Endothelial cell of umbilical vein (primary cell): ENCODE results near the gene PARP16. TPM values are rescaled to one million over a fixed set of nuclear protein-coding genes. Genes with fewer than 3 reads are reported as not detected.

Experiments used
- BruUV-seq: library from RNA; stranded (reverse); fragments of 400-500 nt; replicated peaks from 2 replicates; lab custom pipeline; 2021; lab: Mats Ljungman, UMichigan
- CTCF ChIA-PET: fragments of 300-600, 350-600 bp; sonication (Branson Sonifier 250); formaldehyde crosslinking; loops from one replicate; lab custom pipeline; 2021; ENCODE audit warnings: antibody characterized with exemption, inconsistent platforms; lab: Charles Lee
- POLR2A ChIA-PET: fragments of 300-600, 350-600 bp; sonication (Branson Sonifier 250); formaldehyde crosslinking; loops from one replicate; lab custom pipeline; 2021; ENCODE audit warnings: antibody characterized with exemption, inconsistent platforms; lab: Charles Lee
- DNase-seq: peaks from one replicate; pipeline ENCODE4 v3.0.0-alpha.2; 2011; ENCODE audit warnings: low read depth, low spot score
- FAIRE-seq: peaks from 2 replicates; lab custom pipeline; 2011; peaks lifted over from hg19 to GRCh38; lab: Jason Lieb, UNC
- H2AFZ ChIP-seq: 2 replicates; pipeline ENCODE4 v1.6.0; 2012; ENCODE audit warnings: low read depth, low read length, control low read depth, inconsistent platforms
- H3K27ac ChIP-seq: 2 replicates; pipeline ENCODE4 v1.5.1; 2011; ENCODE audit warnings: low read depth, mild to moderate bottlenecking, control low read depth, low read length, moderate library complexity; ENCODE audit not compliant: insufficient read depth
- H3K27me3 ChIP-seq, 2 experiments: 2 replicates each; pipeline versions ENCODE4 v1.6.0 to v1.6.1; 2011; ENCODE audit warnings: low read length in 2 of 2, mixed read lengths in 1 of 2; ENCODE audit not compliant: control insufficient read depth in 2 of 2, insufficient read depth in 2 of 2
- H3K36me3 ChIP-seq, 2 experiments: 2 replicates in 1 of 2; 3 replicates in 1 of 2; pipeline ENCODE4 v1.5.1; 2011; ENCODE audit warnings: low read length in 2 of 2, mild to moderate bottlenecking in 1 of 2, moderate library complexity in 1 of 2; ENCODE audit not compliant: control insufficient read depth in 2 of 2, insufficient read depth in 2 of 2; ENCODE audit errors: extremely low read depth in 1 of 2
- H3K4me1 ChIP-seq: 3 replicates; pipeline ENCODE4 v1.5.1; 2011; ENCODE audit warnings: mild to moderate bottlenecking, low read length; ENCODE audit not compliant: control insufficient read depth, insufficient read depth; ENCODE audit errors: extremely low read depth
- H3K4me2 ChIP-seq: 2 replicates; pipeline ENCODE4 v1.6.1; 2011; ENCODE audit warnings: low read length, control low read depth, mixed read lengths; ENCODE audit not compliant: insufficient read depth
- H3K4me3 ChIP-seq, 3 experiments: fragments of 200-600 bp in 1 of 3; sonication (generic), shearing (Covaris generic) in 1 of 3; replicated peaks in 1 of 3; 2 replicates each; pipeline ENCODE4 v1.5.1; 2011 to 2016; ENCODE audit warnings: control low read depth in 3 of 3, low read length in 3 of 3, mild to moderate bottlenecking in 2 of 3, inconsistent platforms in 1 of 3, low read depth in 1 of 3, moderate library complexity in 1 of 3; ENCODE audit not compliant: insufficient read depth in 1 of 3
- H3K79me2 ChIP-seq: 2 replicates; pipeline ENCODE4 v1.6.0; 2012; ENCODE audit warnings: low read length, inconsistent platforms; ENCODE audit not compliant: control insufficient read depth, insufficient read depth
- H3K9ac ChIP-seq: replicated peaks from 2 replicates; pipeline ENCODE3; 2011; ENCODE audit warnings: low read length, control low read depth; ENCODE audit not compliant: insufficient read depth; ENCODE audit errors: extremely low read depth
- H3K9me1 ChIP-seq: replicated peaks from 3 replicates; pipeline ENCODE4 v1.6.0; 2011; ENCODE audit warnings: mild to moderate bottlenecking, low read length; ENCODE audit not compliant: control insufficient read depth, insufficient read depth; ENCODE audit errors: extremely low read depth
- H3K9me3 ChIP-seq: replicated peaks from 2 replicates; pipeline ENCODE4 v1.5.1; 2012; ENCODE audit warnings: low read length, inconsistent platforms; ENCODE audit not compliant: control insufficient read depth, insufficient read depth
- H4K20me1 ChIP-seq: replicated peaks from 2 replicates; pipeline ENCODE3; 2011; ENCODE audit warnings: mild to moderate bottlenecking, low read length; ENCODE audit not compliant: control insufficient read depth, insufficient read depth; ENCODE audit errors: extremely low read depth
- EZH2 ChIP-seq: IDR thresholded peaks from 2 replicates; pipeline ENCODE4 v1.6.1; 2012; ENCODE audit warnings: borderline replicate concordance, low read depth, mild to moderate bottlenecking, moderate library complexity, low read length, inconsistent platforms; ENCODE audit not compliant: severe bottlenecking
- FOS ChIP-seq: IDR thresholded peaks from 2 replicates; pipeline ENCODE4 v1.6.1; 2011; ENCODE audit warnings: mild to moderate bottlenecking, low read length, moderate library complexity, borderline replicate concordance; ENCODE audit not compliant: insufficient read depth
- GATA2 ChIP-seq: IDR thresholded peaks from 2 replicates; pipeline ENCODE4 v1.7.0; 2011; ENCODE audit warnings: low read depth, mild to moderate bottlenecking, moderate library complexity, mixed read lengths, low read length; ENCODE audit not compliant: insufficient read length, insufficient read depth
- JUN ChIP-seq: IDR thresholded peaks from 2 replicates; pipeline ENCODE4 v1.6.1; 2011; ENCODE audit warnings: borderline replicate concordance, low read depth; ENCODE audit not compliant: insufficient read length, insufficient read depth
- MYC ChIP-seq: IDR thresholded peaks from one replicate; pipeline ENCODE4 v1.6.1; 2011; ENCODE audit warnings: mild to moderate bottlenecking, low read depth, low read length
- POLR2A ChIP-seq: IDR thresholded peaks from 2 replicates; pipeline ENCODE4 v1.6.1; 2012; ENCODE audit warnings: low read depth, mild to moderate bottlenecking, control low read depth, low read length
- POLR2AphosphoS5 ChIP-seq: IDR thresholded peaks from 2 replicates; pipeline ENCODE4 v1.6.1; 2012; ENCODE audit warnings: low read depth, mild to moderate bottlenecking, control low read depth, low read length, moderate library complexity; ENCODE audit not compliant: insufficient read depth
- dilution Hi-C: fragments of 300-500 bp; cut with MboI; formaldehyde crosslinking; loops from one replicate; pipeline ENCODE4 v1.15.0; 2019; ENCODE audit warnings: low sequenced_read_pairs; ENCODE audit not compliant: extremely low pct_ligation_motif_present
- intact Hi-C: fragments of 100-400 bp; cut with micrococcal nuclease; formaldehyde crosslinking; loops from one replicate; pipeline ENCODE4 v1.10.0; 2022
- polyA plus RNA-seq, 4 experiments: library from polyadenylated mRNA; depleted of rRNA in 3 of 4; stranded (reverse) in 3 of 4; unstranded in 1 of 4; fragments of >200 nt; gene quantifications; 2 replicates each; pipeline versions ENCODE4 v1.2.1 to v1.2.3, GENCODE V29; 2011 to 2012; ENCODE audit warnings: missing spikeins in 1 of 4
- total RNA-seq: library from RNA; stranded (reverse); gene quantifications from 2 replicates; pipeline ENCODE4 v1.2.3, GENCODE V29; 2021
- TF ChIP-seq, protein P1 (sequence below): IDR thresholded peaks from 2 replicates; pipeline ENCODE4 v1.6.1; 2011; ENCODE audit not compliant: insufficient read depth, insufficient read length
- TF ChIP-seq, protein P2 (sequence below), 2 donors: IDR thresholded peaks; 1 replicate in 1 of 2; 2 replicates in 1 of 2; pipeline ENCODE4 v1.5.1; 2011; ENCODE audit warnings: low read length in 2 of 2, mild to moderate bottlenecking in 2 of 2, moderate library complexity in 2 of 2, control low read depth in 1 of 2, inconsistent platforms in 1 of 2, low read depth in 1 of 2; ENCODE audit not compliant: insufficient read depth in 1 of 2; ENCODE audit errors: extremely low read depth in 1 of 2

The PARP16 gene
- total and polyA plus RNA-seq, 2 donors (not counting 3 experiments of a cell fraction or from before 2014, with no cell fraction given): 3.9 to 6.3 TPM

DNA sequence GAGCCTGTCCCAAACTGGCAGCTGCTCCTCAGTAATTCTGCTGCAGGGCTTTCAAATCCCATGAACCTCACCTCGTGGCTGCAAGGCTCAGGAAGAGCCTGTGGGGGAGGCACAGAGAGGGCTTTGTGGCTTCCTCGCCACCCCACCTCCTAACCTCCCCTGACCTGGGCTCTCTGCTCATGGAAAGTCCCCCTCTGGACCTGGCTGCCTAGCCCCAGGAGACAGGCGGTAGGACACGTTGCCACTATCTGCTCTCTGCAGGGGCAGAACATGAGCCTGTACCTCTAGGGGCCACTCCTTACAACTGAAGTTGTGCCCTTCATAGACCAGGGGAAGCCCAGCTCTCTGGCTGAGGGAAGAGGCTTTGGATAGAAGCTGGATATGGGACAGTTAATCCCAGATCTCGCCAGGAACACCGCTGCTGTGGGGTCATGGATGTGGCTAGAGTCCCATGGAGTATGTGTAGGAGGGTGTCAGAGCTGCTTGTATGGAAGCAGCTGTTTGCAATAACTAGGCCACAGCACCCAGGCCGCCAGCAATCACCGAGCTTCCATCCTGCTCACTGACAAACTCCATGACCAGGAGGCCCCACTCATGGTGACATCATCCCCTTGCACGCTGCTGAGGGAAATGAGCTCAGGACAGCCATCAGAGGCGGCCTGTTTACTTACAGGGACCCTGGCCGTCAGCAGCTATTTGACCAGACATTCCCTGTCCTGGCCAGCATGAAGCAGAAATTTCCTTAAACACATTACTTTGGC, 41.4 kb downstream of the PARP16 start:
- Histone ChIP-seq H3K4me2 (no peak overlapping the region), H3K9me3 (no peaks in the 10 kb centered on the region), H3K27me3 (no peaks in the 10 kb centered on the region), H3K27ac (no peak overlapping the region), H3K4me1 (no peaks in the 10 kb centered on the region), H3K36me3 (no peaks in the 10 kb centered on the region), H3K9ac (no peak overlapping the region), H2AFZ (no peak overlapping the region), H3K9me1 (no peaks in the 10 kb centered on the region), H3K79me2 (no peaks in the 10 kb centered on the region), H4K20me1 (no peaks in the 10 kb centered on the region), H3K4me3 (no peak overlapping the region)
- DNase-seq: no peak
- dilution Hi-C loops (no loop called here), intact Hi-C loops (no loop called here)
- no peak for FAIRE-seq
- TF ChIP-seq JUN (no peak), FOS (no peak), POLR2AphosphoS5 (no peak), GATA2 (no peak), MYC (no peak), POLR2A (no peak), EZH2 (no peak)
- TF ChIP-seq, protein P1, sequence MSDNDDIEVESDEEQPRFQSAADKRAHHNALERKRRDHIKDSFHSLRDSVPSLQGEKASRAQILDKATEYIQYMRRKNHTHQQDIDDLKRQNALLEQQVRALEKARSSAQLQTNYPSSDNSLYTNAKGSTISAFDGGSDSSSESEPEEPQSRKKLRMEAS: no peak
- TF ChIP-seq, protein P2, sequence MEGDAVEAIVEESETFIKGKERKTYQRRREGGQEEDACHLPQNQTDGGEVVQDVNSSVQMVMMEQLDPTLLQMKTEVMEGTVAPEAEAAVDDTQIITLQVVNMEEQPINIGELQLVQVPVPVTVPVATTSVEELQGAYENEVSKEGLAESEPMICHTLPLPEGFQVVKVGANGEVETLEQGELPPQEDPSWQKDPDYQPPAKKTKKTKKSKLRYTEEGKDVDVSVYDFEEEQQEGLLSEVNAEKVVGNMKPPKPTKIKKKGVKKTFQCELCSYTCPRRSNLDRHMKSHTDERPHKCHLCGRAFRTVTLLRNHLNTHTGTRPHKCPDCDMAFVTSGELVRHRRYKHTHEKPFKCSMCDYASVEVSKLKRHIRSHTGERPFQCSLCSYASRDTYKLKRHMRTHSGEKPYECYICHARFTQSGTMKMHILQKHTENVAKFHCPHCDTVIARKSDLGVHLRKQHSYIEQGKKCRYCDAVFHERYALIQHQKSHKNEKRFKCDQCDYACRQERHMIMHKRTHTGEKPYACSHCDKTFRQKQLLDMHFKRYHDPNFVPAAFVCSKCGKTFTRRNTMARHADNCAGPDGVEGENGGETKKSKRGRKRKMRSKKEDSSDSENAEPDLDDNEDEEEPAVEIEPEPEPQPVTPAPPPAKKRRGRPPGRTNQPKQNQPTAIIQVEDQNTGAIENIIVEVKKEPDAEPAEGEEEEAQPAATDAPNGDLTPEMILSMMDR (IDR thresholded peaks at IDR 0.05; ENCODE audit: extremely low read depth in 1 of 2, insufficient read depth in 1 of 2, low read depth in 1 of 2, low read length in 2 of 2): no peak
- ChIA-PET POLR2A (no interaction called here), CTCF (interaction anchor here (1.0 kb wide), 1 partner anchor 26 kb away, joined by 4 read pairs; no protein-coding TSS in a partner anchor)
- no TSS peak for BruUV-seq
